NB4 (cell line): ENCODE results near the gene PANK4.

ENCODE experiments used
- CTCF ChIP-seq: IDR thresholded peaks from one replicate; pipeline ENCODE4 v1.5.1; 2012; ENCODE audit warnings: low read depth, low read length
- MAX ChIP-seq: IDR thresholded peaks from 2 replicates; pipeline ENCODE4 v1.6.1; 2011; ENCODE audit warnings: low read depth, low read length
- MYC ChIP-seq: IDR thresholded peaks from 2 replicates; pipeline ENCODE4 v1.6.1; 2011; ENCODE audit warnings: low read depth, low read length
- POLR2A ChIP-seq: IDR thresholded peaks from 2 replicates; pipeline ENCODE4 v1.6.1; 2011; ENCODE audit warnings: mild to moderate bottlenecking; ENCODE audit not compliant: insufficient read length; ENCODE audit errors: extremely low read depth

GRCh38 chr1:2486558-2486957 is 39.8 kb downstream of the PANK4 start:
- TF ChIP-seq CTCF (no peak), POLR2A (no peak), MAX (no peak), MYC (no peak)
